GM23338 (cell line): Measurements from ENCODE around the gene TRAF3.

Experiments
- CREB1 ChIP-seq: fragments of 250-450 bp; sonication (Bioruptor Pico); IDR thresholded peaks from 2 replicates; pipeline ENCODE4 v1.5.0; 2020; ENCODE audit warnings: low read depth, mild to moderate bottlenecking, moderate library complexity
- CTCF ChIP-seq, 2 experiments: fragments of 200-600 bp in 1 of 2; sonication (generic) in 1 of 2; conservative IDR thresholded peaks; 2 replicates each; pipeline versions ENCODE4 v1.5.1 to v1.6.1; 2016 to 2017; ENCODE audit warnings: antibody characterized with exemption in 2 of 2, low read depth in 2 of 2, mild to moderate bottlenecking in 2 of 2, moderate library complexity in 1 of 2
- ETS1 ChIP-seq: IDR thresholded peaks from 2 replicates; pipeline ENCODE4 v1.6.1; 2016; ENCODE audit warnings: antibody characterized with exemption
- EZH2 ChIP-seq: fragments of 200-600 bp; sonication (generic); IDR thresholded peaks from one replicate; pipeline ENCODE4 v1.8.0; 2017; ENCODE audit warnings: antibody characterized with exemption, mild to moderate bottlenecking, low read depth; ENCODE audit not compliant: unreplicated experiment
- EZH2phosphoT487 ChIP-seq: fragments of 200-600 bp; sonication (generic); IDR thresholded peaks from one replicate; pipeline ENCODE4 v1.8.1; 2018; ENCODE audit warnings: antibody characterized with exemption; ENCODE audit not compliant: unreplicated experiment
- JUNB ChIP-seq: IDR thresholded peaks from one replicate; pipeline ENCODE4 v1.6.1; 2016; ENCODE audit warnings: antibody characterized with exemption; ENCODE audit not compliant: unreplicated experiment
- POLR2AphosphoS5 ChIP-seq: IDR thresholded peaks from 2 replicates; pipeline ENCODE4 v1.6.1; 2016; ENCODE audit warnings: antibody characterized with exemption, low read depth
- REST ChIP-seq: IDR thresholded peaks from one replicate; pipeline ENCODE4 v1.6.1; 2018; ENCODE audit warnings: antibody characterized with exemption; ENCODE audit not compliant: unreplicated experiment
- ZNF331 ChIP-seq: fragments of 250-450 bp; sonication (Bioruptor Pico); IDR thresholded peaks from 2 replicates; pipeline ENCODE4 v1.5.0; 2020; ENCODE audit warnings: low read depth, mild to moderate bottlenecking, moderate library complexity

- no peak for TF ChIP-seq POLR2AphosphoS5
- TF ChIP-seq CTCF (conservative IDR thresholded peaks at IDR 0.05; ENCODE audit: low read depth in 2 of 2): no peak
- TF ChIP-seq ZNF331: no peak
- TF ChIP-seq REST: no peak
- no peak for TF ChIP-seq EZH2phosphoT487
- no peak for TF ChIP-seq EZH2
- no peak for TF ChIP-seq JUNB
- TF ChIP-seq ETS1: no peak
- TF ChIP-seq CREB1 (CRISPR knock-in tag): no peak
These were observed 22.7 kb downstream of the TRAF3 start for GRCh38 chr14:102799684-102800562.
